Keratinocyte (primary cell): ENCODE results near the gene SNAI3.

ENCODE experiments used
- CTCF ChIP-seq, 3 experiments: IDR thresholded peaks in 1 of 3; conservative IDR thresholded peaks in 1 of 3; optimal IDR thresholded peaks in 1 of 3; 2 replicates in 2 of 3; 3 replicates in 1 of 3; pipeline versions ENCODE3 to v1.5.1; 2011; ENCODE audit warnings: low read length in 3 of 3, mild to moderate bottlenecking in 3 of 3, moderate library complexity in 2 of 3, control low read depth in 1 of 3, inconsistent platforms in 1 of 3; ENCODE audit not compliant: insufficient read depth in 2 of 3; ENCODE audit errors: extremely low read depth in 1 of 3
- EZH2 ChIP-seq: IDR thresholded peaks from one replicate; pipeline ENCODE4 v1.6.1; 2012; ENCODE audit warnings: inconsistent platforms, mild to moderate bottlenecking, low read length, moderate library complexity

- TF ChIP-seq EZH2 (no peak), CTCF (optimal IDR thresholded peaks at IDR 0.05 in 1 of 3, IDR thresholded peaks at IDR 0.05 in 1 of 3, conservative IDR thresholded peaks at IDR 0.05 in 1 of 3; ENCODE audit: extremely low read depth in 1 of 3, insufficient read depth in 2 of 3, low read length in 3 of 3) (no peak)
Measured at GRCh38 chr16:88649924-88650748, 36.2 kb downstream of the SNAI3 start.
